K562 (cell line): ENCODE measurements around the gene MAGOHB. TPM values are rescaled to one million over a fixed set of nuclear protein-coding genes. Genes with fewer than 3 reads are reported as not detected.

Experiments
- ATAC-seq: fragments of 200-7000 bp; cut with Tn5 transposase; 3 replicates; pipeline ENCODE4 v1.9.1; 2020; ENCODE audit warnings: moderate library complexity
- BruUV-seq: library from RNA; stranded (reverse); fragments of 400-500 nt; replicated peaks from 2 replicates; lab custom pipeline; 2021; lab: Mats Ljungman, UMichigan
- CTCF ChIA-PET: fragments of 300-600 bp; formaldehyde crosslinking; extraction: SDS; loops from one replicate; lab custom pipeline; 2021; ENCODE audit warnings: low intra/inter-chr PET ratio; lab: Yijun Ruan, JAX
- POLR2A ChIA-PET: fragments of 300-600, 350-650 bp; sonication (Branson Sonifier 250); formaldehyde crosslinking; extraction: SDS; loops from one replicate; lab custom pipeline; 2021; ENCODE audit warnings: antibody characterized with exemption, inconsistent platforms; lab: Yijun Ruan, JAX
- DNase-seq, 4 experiments: peaks; one replicate each; pipeline versions ENCODE4 v3.0.0 to v3.0.0-alpha.2; 2011 to 2018; ENCODE audit warnings: low spot score in 3 of 4, mixed read lengths in 3 of 4; ENCODE audit errors: extremely low read depth in 1 of 4
- FAIRE-seq: peaks from 2 replicates; lab custom pipeline; 2011; peaks lifted over from hg19 to GRCh38; lab: Jason Lieb, UNC
- H2AFZ ChIP-seq: 2 replicates; pipeline ENCODE4 v1.6.0; 2011; ENCODE audit warnings: low read depth, low read length, control low read depth, inconsistent platforms
- H3K27ac ChIP-seq: fragments of 200-600 bp; 3 replicates; pipeline ENCODE4 v1.8.0; 2011; ENCODE audit warnings: low read depth, mild to moderate bottlenecking, control low read depth, inconsistent platforms, low read length, moderate library complexity, mixed read lengths; ENCODE audit errors: extremely low read depth
- H3K27me3 ChIP-seq, 2 experiments: fragments of 300-600 bp in 1 of 2; 2 replicates in 1 of 2; 3 replicates in 1 of 2; pipeline versions ENCODE4 v1.6.0 to v1.8.0; 2011; ENCODE audit warnings: inconsistent platforms in 2 of 2, low read length in 2 of 2, mild to moderate bottlenecking in 1 of 2, mixed read lengths in 1 of 2, moderate library complexity in 1 of 2; ENCODE audit not compliant: control insufficient read depth in 2 of 2, insufficient read depth in 2 of 2
- H3K36me3 ChIP-seq: fragments of 300-600 bp; 3 replicates; pipeline ENCODE4 v1.8.0; 2011; ENCODE audit warnings: mild to moderate bottlenecking, low read length, inconsistent platforms; ENCODE audit not compliant: control insufficient read depth, insufficient read depth
- H3K4me1 ChIP-seq, 2 experiments: fragments of 200-600 bp in 1 of 2; replicated peaks in 1 of 2; 2 replicates in 1 of 2; 3 replicates in 1 of 2; pipeline versions ENCODE4 v1.5.1 to v1.8.0; 2011; ENCODE audit warnings: inconsistent platforms in 2 of 2, low read length in 2 of 2, mild to moderate bottlenecking in 1 of 2, mixed read lengths in 1 of 2, moderate library complexity in 1 of 2; ENCODE audit not compliant: control insufficient read depth in 2 of 2, insufficient read depth in 2 of 2
- H3K4me2 ChIP-seq: 2 replicates; pipeline ENCODE4 v1.6.1; 2011; ENCODE audit warnings: low read length, control low read depth, inconsistent platforms, mixed read lengths; ENCODE audit not compliant: insufficient read depth
- H3K4me3 ChIP-seq: fragments of 200-600 bp; sonication (generic), shearing (Covaris generic); 2 replicates; pipeline ENCODE4 v1.5.1; 2016; ENCODE audit warnings: control low read depth, inconsistent platforms
- H3K79me2 ChIP-seq: fragments of 200-600 bp; 3 replicates; pipeline ENCODE4 v1.8.0; 2011; ENCODE audit warnings: low read length, inconsistent platforms; ENCODE audit not compliant: control insufficient read depth, insufficient read depth
- H3K9ac ChIP-seq, 2 experiments: 2 replicates each; pipeline versions ENCODE4 v1.6.0 to v1.6.1; 2011; ENCODE audit warnings: low read depth in 2 of 2, low read length in 2 of 2, control low read depth in 1 of 2, inconsistent platforms in 1 of 2, mild to moderate bottlenecking in 1 of 2, mixed read lengths in 1 of 2; ENCODE audit not compliant: insufficient read depth in 1 of 2
- H3K9me1 ChIP-seq: one replicate; pipeline ENCODE4 v1.6.0; 2011; ENCODE audit warnings: inconsistent platforms, mild to moderate bottlenecking, low read length, moderate library complexity; ENCODE audit not compliant: control insufficient read depth, insufficient read depth
- H3K9me3 ChIP-seq: replicated peaks from 2 replicates; pipeline ENCODE4 v1.5.1; 2011; ENCODE audit warnings: low read depth, low read length, inconsistent platforms; ENCODE audit not compliant: control insufficient read depth, insufficient read depth
- H4K20me1 ChIP-seq: replicated peaks from 2 replicates; pipeline ENCODE4 v1.6.1; 2011; ENCODE audit warnings: low read length, inconsistent platforms, mixed read lengths; ENCODE audit not compliant: control insufficient read depth, insufficient read depth
- CBX3 ChIP-seq, 2 experiments: IDR thresholded peaks; 1 replicate in 1 of 2; 2 replicates in 1 of 2; pipeline ENCODE4 v1.6.1; 2012; ENCODE audit warnings: inconsistent platforms in 2 of 2, low read length in 2 of 2, borderline replicate concordance in 1 of 2, control low read depth in 1 of 2
- KHSRP ChIP-seq: fragments of 450-650 bp; IDR thresholded peaks from 2 replicates; pipeline ENCODE4 v1.6.1; 2017
- MAFF ChIP-seq: IDR thresholded peaks from 2 replicates; pipeline ENCODE4 v1.6.1; 2012; ENCODE audit warnings: low read length, improper control_type of control experiment
- MED1 ChIP-seq: sonication (generic); formaldehyde crosslinking; IDR thresholded peaks from 2 replicates; pipeline ENCODE4 v1.8.1; 2023; ENCODE audit warnings: missing genetic modification reagents, borderline replicate concordance
- SP2 ChIP-seq: IDR thresholded peaks from 2 replicates; pipeline ENCODE4 v1.6.1; 2011; ENCODE audit warnings: mild to moderate bottlenecking, low read depth, low read length, moderate library complexity; ENCODE audit not compliant: poor library complexity, severe bottlenecking; ENCODE audit errors: extremely low read depth
- XRCC3 ChIP-seq: fragments of 450-650 bp; IDR thresholded peaks from 2 replicates; pipeline ENCODE4 v1.6.1; 2017; ENCODE audit warnings: mild to moderate bottlenecking, moderate library complexity
- ZBTB49 ChIP-seq: sonication (generic); formaldehyde crosslinking; IDR thresholded peaks from 2 replicates; pipeline ENCODE4 v1.8.0; 2022; ENCODE audit warnings: missing genetic modification reagents, mild to moderate bottlenecking, borderline replicate concordance
- ZNF217 ChIP-seq: sonication (generic); formaldehyde crosslinking; IDR thresholded peaks from 2 replicates; pipeline ENCODE4 v1.8.0; 2022; ENCODE audit warnings: mild to moderate bottlenecking, missing genetic modification reagents
- ZNF316 ChIP-seq: fragments of 450-650 bp; IDR thresholded peaks from 2 replicates; pipeline ENCODE4 v1.6.1; 2016
- ZNF707 ChIP-seq: fragments of 250-450 bp; sonication (Bioruptor Pico); conservative IDR thresholded peaks from 2 replicates; pipeline ENCODE4 v1.8.0; 2022; ENCODE audit warnings: inconsistent platforms, mild to moderate bottlenecking, moderate library complexity
- ZNF717 ChIP-seq: fragments of 250-450 bp; sonication (Bioruptor Pico); IDR thresholded peaks from 2 replicates; pipeline ENCODE4 v1.5.0; 2021
- ZNF76 ChIP-seq: fragments of 250-450 bp; sonication (Bioruptor Pico); IDR thresholded peaks from 2 replicates; pipeline ENCODE4 v1.4.0; 2020; ENCODE audit warnings: mild to moderate bottlenecking, moderate library complexity, borderline replicate concordance
- WGBS: fragments of 100-300 bp; shearing (Covaris generic); methylation state at CpG from one replicate; pipeline ENCODE4 v1.1.6; 2016; ENCODE audit warnings: low coverage, mixed read lengths; ENCODE audit not compliant: insufficient coverage; ENCODE audit errors: missing lambda C conversion rate; 5-methylcytosine and 5-hydroxymethylcytosine counted together
- in situ Hi-C: fragments of 300-500 bp; cut with MboI; formaldehyde crosslinking; loops from 4 replicates; pipeline ENCODE4 v1.15.0; 2018; ENCODE audit warnings: inconsistent platforms, mixed read lengths
- intact Hi-C: fragments of 100-400 bp; cut with micrococcal nuclease; formaldehyde crosslinking; loops from 2 replicates; pipeline ENCODE4 v1.14.2; 2022
- polyA plus RNA-seq, 8 experiments: library from polyadenylated mRNA; depleted of rRNA in 4 of 8; stranded (reverse) in 5 of 8; unstranded in 3 of 8; fragments of >200 nt; fragmentation: Nextera tagmentation in 2 of 8; fragmentation: Illumina TruSeq in 1 of 8; extraction: Ambion mirVana in 2 of 8; extraction: Trizol in 1 of 8; gene quantifications; 2 replicates each; pipeline versions ENCODE4 v1.2.1 to v1.2.3, GENCODE V29; 2011 to 2014; ENCODE audit warnings: inconsistent platforms in 1 of 8, missing spikeins in 1 of 8
- total RNA-seq, 7 experiments: library from RNA; depleted of rRNA in 6 of 7; stranded (reverse); fragments of >200 nt in 6 of 7; fragmentation: Illumina TruSeq in 2 of 7; extraction: Trizol in 2 of 7; gene quantifications; 2 replicates each; pipeline versions ENCODE4 v1.2.1 to v1.2.3, GENCODE V29; 2011 to 2021; ENCODE audit warnings: low replicate concordance in 1 of 7
- TF ChIP-seq, protein P1 (sequence below): sonication (generic); formaldehyde crosslinking; IDR thresholded peaks from 2 replicates; pipeline ENCODE4 v1.8.1; 2023; ENCODE audit warnings: mild to moderate bottlenecking, missing genetic modification reagents, moderate library complexity

The MAGOHB gene
- total and polyA plus RNA-seq, 9 of the 15 experiments (the other 6 are each of a cell fraction or from before 2014, with no cell fraction given) = 34.5 to 177 (median 85.4) TPM

DNA sequence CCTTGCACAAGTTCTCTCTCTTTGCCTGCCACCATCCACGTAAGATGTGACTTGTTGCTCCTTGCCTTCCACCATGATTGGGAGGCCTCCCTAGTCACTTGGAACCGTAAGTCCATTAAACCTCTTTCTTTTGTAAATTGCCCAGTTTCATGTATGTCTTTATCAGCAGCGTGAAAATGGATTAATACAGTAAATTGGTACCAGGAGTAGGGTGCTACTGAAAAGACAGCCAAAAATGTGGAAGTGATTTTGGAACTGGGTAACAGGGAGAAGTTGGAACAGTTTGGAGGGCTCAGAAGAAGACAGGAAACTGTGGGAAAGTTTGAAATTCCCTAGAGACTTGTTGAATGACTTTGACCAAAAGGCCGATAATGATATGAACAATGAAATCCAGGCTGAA, 32.5 kb upstream of the MAGOHB start:
- no peaks in the 10 kb centered on the region for H3K79me2 ChIP-seq
- no peaks in the 10 kb centered on the region for H3K27me3 ChIP-seq
- no peak for TF ChIP-seq MED1 (CRISPR knock-in tag)
- no peak for TF ChIP-seq ZNF76 (CRISPR knock-in tag)
- no peak for TF ChIP-seq MAFF
- peak; percentile 96 for TF ChIP-seq ZNF707
- ChIA-PET CTCF (no interaction called here), POLR2A (no interaction called here)
- H3K36me3 ChIP-seq = no peaks in the 10 kb centered on the region
- FAIRE-seq (no peak), ATAC-seq (no peak), DNase-seq (no peak)
- H3K9ac ChIP-seq = no peak overlapping the region
- H3K9me1 ChIP-seq = no peaks in the 10 kb centered on the region
- no peak overlapping the region for H3K4me3 ChIP-seq
- in situ Hi-C loops = no loop called here
- no peak overlapping the region for H2AFZ ChIP-seq
- intact Hi-C loops = no loop called here
- 36% methylated on average over 3 of the region's 4 CpGs for WGBS
- H4K20me1 ChIP-seq = no peaks in the 10 kb centered on the region
- no peak overlapping the region for H3K4me2 ChIP-seq
- H3K4me1 ChIP-seq = no peaks in the 10 kb centered on the region
- no peaks in the 10 kb centered on the region for H3K9me3 ChIP-seq
- H3K27ac ChIP-seq = no peak overlapping the region
- no TSS peak for BruUV-seq

GRCh38 chr12:10641735-10642500, 28.5 kb upstream of the MAGOHB start:
- FAIRE-seq (no peak), ATAC-seq (no peak), DNase-seq (no peak)
- ChIA-PET CTCF (no interaction called here), POLR2A (interaction anchor here (0.7 kb wide), 1 partner anchor 11 kb away, joined by 3 read pairs; no protein-coding TSS in a partner anchor)
- BruUV-seq = no TSS peak
- Histone ChIP-seq H4K20me1 (no peaks in the 10 kb centered on the region), H3K4me2 (no peak overlapping the region), H3K4me1 (no peaks in the 10 kb centered on the region), H3K9me3 (no peaks in the 10 kb centered on the region), H3K27ac (no peak overlapping the region), H3K4me3 (no peak overlapping the region), H3K9me1 (no peaks in the 10 kb centered on the region), H3K79me2 (no peaks in the 10 kb centered on the region), H3K9ac (no peak overlapping the region), H2AFZ (no peak overlapping the region), H3K36me3 (no peaks in the 10 kb centered on the region), H3K27me3 (no peaks in the 10 kb centered on the region)
- in situ Hi-C loops (no loop called here), intact Hi-C loops (no loop called here)
- 8% methylated on average over 6 of the region's 6 CpGs for WGBS
- TF ChIP-seq ZNF217 (no peak), CBX3 (IDR thresholded peaks at IDR 0.05; ENCODE audit: borderline replicate concordance in 1 of 2, low read length in 2 of 2) (no peak), ZNF316 (no peak), ZBTB49 (CRISPR knock-in tag) (no peak), XRCC3 (no peak), KHSRP (no peak), ZNF717 (CRISPR knock-in tag) (no peak), SP2 (no peak)
- TF ChIP-seq, protein P1, sequence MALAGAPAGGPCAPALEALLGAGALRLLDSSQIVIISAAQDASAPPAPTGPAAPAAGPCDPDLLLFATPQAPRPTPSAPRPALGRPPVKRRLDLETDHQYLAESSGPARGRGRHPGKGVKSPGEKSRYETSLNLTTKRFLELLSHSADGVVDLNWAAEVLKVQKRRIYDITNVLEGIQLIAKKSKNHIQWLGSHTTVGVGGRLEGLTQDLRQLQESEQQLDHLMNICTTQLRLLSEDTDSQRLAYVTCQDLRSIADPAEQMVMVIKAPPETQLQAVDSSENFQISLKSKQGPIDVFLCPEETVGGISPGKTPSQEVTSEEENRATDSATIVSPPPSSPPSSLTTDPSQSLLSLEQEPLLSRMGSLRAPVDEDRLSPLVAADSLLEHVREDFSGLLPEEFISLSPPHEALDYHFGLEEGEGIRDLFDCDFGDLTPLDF = no peak
